ENCODE data around the gene SLC25A25. TPM values are rescaled to one million over a fixed set of nuclear protein-coding genes. Genes with fewer than 3 reads are reported as not detected.

Gene SLC25A25
- total RNA-seq, 1 experiment from 2014 or later, result 10.7 TPM

DNA sequence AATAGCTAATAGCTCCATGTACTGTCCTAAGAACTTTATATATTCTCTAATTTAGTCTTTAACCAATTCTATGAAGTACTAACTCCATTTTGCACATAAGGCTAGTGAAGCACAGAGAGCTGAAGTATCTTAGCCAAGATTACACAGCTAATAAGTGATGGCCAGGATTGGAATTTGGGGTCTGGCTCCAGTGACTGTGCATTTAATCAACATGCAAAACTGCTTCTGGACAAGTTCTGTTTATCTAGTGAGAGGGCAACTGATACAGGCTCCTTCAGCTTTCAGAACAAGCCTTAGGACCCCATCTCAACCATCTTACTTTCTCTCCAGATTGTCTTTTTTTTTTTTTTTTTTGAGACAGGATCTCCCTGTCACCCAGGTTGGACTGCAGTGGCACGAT, 21.3 kb downstream of the SLC25A25 start:
- no peak overlapping the region for H3K4me3 ChIP-seq (ENCODE audit: low read depth in 2 of 2, low read length in 2 of 2)
- no TSS peak for BruUV-seq (replicated peaks)
- ChIA-PET CTCF (no interaction called here), POLR2A (no interaction called here)
- no peaks in the 10 kb centered on the region for H3K27me3 ChIP-seq (ENCODE audit: control insufficient read depth, insufficient read depth, low read length)
- H3K9me3 ChIP-seq (ENCODE audit: control insufficient read depth, insufficient read depth, low read depth, low read length), result no peaks in the 10 kb centered on the region
- ATAC-seq, result no peak
- intact Hi-C loops (cut with micrococcal nuclease; ENCODE audit: unreplicated experiment) (no loop called here), in situ Hi-C loops (cut with HindIII; ENCODE audit: low pct_unique_long_range_greater_than_20kb, low sequenced_read_pairs) (loop anchor here (25.0 kb wide), 1 partner anchor 152 kb away; the partner anchor contains the start of genes DPM2 and PIP5KL1)
- TF ChIP-seq POLR2AphosphoS5 (IDR thresholded peaks at IDR 0.05; ENCODE audit: low read depth, low read length) (no peak), SIN3A (IDR thresholded peaks at IDR 0.05; ENCODE audit: borderline replicate concordance, insufficient read depth, low read depth, low read length) (no peak), TCF7L2 (IDR thresholded peaks at IDR 0.05; ENCODE audit: low read depth, low read length) (no peak)
- TF ChIP-seq, protein P1, sequence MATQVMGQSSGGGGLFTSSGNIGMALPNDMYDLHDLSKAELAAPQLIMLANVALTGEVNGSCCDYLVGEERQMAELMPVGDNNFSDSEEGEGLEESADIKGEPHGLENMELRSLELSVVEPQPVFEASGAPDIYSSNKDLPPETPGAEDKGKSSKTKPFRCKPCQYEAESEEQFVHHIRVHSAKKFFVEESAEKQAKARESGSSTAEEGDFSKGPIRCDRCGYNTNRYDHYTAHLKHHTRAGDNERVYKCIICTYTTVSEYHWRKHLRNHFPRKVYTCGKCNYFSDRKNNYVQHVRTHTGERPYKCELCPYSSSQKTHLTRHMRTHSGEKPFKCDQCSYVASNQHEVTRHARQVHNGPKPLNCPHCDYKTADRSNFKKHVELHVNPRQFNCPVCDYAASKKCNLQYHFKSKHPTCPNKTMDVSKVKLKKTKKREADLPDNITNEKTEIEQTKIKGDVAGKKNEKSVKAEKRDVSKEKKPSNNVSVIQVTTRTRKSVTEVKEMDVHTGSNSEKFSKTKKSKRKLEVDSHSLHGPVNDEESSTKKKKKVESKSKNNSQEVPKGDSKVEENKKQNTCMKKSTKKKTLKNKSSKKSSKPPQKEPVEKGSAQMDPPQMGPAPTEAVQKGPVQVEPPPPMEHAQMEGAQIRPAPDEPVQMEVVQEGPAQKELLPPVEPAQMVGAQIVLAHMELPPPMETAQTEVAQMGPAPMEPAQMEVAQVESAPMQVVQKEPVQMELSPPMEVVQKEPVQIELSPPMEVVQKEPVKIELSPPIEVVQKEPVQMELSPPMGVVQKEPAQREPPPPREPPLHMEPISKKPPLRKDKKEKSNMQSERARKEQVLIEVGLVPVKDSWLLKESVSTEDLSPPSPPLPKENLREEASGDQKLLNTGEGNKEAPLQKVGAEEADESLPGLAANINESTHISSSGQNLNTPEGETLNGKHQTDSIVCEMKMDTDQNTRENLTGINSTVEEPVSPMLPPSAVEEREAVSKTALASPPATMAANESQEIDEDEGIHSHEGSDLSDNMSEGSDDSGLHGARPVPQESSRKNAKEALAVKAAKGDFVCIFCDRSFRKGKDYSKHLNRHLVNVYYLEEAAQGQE (IDR thresholded peaks at IDR 0.05; ENCODE audit: insufficient read depth in 1 of 2, low read depth in 2 of 2, low read length in 1 of 2), result no peak
- TF ChIP-seq, protein P2, sequence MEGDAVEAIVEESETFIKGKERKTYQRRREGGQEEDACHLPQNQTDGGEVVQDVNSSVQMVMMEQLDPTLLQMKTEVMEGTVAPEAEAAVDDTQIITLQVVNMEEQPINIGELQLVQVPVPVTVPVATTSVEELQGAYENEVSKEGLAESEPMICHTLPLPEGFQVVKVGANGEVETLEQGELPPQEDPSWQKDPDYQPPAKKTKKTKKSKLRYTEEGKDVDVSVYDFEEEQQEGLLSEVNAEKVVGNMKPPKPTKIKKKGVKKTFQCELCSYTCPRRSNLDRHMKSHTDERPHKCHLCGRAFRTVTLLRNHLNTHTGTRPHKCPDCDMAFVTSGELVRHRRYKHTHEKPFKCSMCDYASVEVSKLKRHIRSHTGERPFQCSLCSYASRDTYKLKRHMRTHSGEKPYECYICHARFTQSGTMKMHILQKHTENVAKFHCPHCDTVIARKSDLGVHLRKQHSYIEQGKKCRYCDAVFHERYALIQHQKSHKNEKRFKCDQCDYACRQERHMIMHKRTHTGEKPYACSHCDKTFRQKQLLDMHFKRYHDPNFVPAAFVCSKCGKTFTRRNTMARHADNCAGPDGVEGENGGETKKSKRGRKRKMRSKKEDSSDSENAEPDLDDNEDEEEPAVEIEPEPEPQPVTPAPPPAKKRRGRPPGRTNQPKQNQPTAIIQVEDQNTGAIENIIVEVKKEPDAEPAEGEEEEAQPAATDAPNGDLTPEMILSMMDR (IDR thresholded peaks at IDR 0.05), result no peak
- no peaks in the 10 kb centered on the region for H3K36me3 ChIP-seq (ENCODE audit: control insufficient read depth, insufficient read depth, low read length)
- no peak overlapping the region for H3K27ac ChIP-seq (ENCODE audit: low read length)
- DNase-seq (ENCODE audit: low read depth, low spot score), result no peak
- H3K4me1 ChIP-seq (ENCODE audit: control insufficient read depth, insufficient read depth, low read length), result peaks cover 7% of the 10 kb centered on the region; the same call in 1 of the 2 replicates

DNA sequence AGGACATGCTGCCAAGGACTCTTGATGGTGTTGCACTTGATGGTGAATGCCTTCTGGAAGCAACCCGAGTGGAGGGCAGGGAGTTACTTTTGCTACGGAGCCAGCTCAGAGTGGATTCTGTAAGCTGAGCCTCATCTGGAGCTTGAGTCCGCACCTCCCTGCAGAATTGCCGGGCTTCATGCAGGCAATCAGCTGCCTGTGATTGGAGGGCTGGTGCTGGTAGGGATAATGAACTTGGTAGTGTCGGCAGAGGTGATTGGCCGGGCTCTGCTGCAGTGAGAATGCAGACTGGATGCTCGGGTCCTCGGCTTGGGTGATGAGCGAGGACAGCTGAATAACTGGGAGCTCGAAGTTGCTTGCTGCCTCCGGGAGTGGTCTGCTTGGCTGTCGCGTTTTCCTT, 23.1 kb downstream of the SLC25A25 start:
- no peak overlapping the region for H3K27ac ChIP-seq (ENCODE audit: low read length)
- no peak for TF ChIP-seq SIN3A (IDR thresholded peaks at IDR 0.05; ENCODE audit: borderline replicate concordance, insufficient read depth, low read depth, low read length)
- no peak for TF ChIP-seq TCF7L2 (IDR thresholded peaks at IDR 0.05; ENCODE audit: low read depth, low read length)
- no peak for TF ChIP-seq POLR2AphosphoS5 (IDR thresholded peaks at IDR 0.05; ENCODE audit: low read depth, low read length)
- H3K4me1 ChIP-seq (ENCODE audit: control insufficient read depth, insufficient read depth, low read length), result peaks cover 8% of the 10 kb centered on the region; the same call in 1 of the 2 replicates
- intact Hi-C loops (cut with micrococcal nuclease; ENCODE audit: unreplicated experiment), result no loop called here
- peak overlapping the region in 1 of 2 experiments; percentile 13; a peak in 1 of 4 replicates for H3K4me3 ChIP-seq (ENCODE audit: low read depth in 2 of 2, low read length in 2 of 2)
- POLR2A ChIA-PET, result no interaction called here
- DNase-seq (ENCODE audit: low read depth, low spot score) (no peak), ATAC-seq (no peak)
- H3K27me3 ChIP-seq (ENCODE audit: control insufficient read depth, insufficient read depth, low read length), result no peaks in the 10 kb centered on the region
- in situ Hi-C loops (cut with HindIII; ENCODE audit: low pct_unique_long_range_greater_than_20kb, low sequenced_read_pairs), result loop anchor here (25.0 kb wide), 1 partner anchor 154 kb away; the partner anchor contains the start of genes DPM2 and PIP5KL1
- CTCF ChIA-PET, result interaction anchor here (0.6 kb wide), 2 partner anchors 11 to 47 kb away, joined by 5 to 9 read pairs; no protein-coding TSS in a partner anchor
- no peaks in the 10 kb centered on the region for H3K36me3 ChIP-seq (ENCODE audit: control insufficient read depth, insufficient read depth, low read length)
- H3K9me3 ChIP-seq (ENCODE audit: control insufficient read depth, insufficient read depth, low read depth, low read length), result no peaks in the 10 kb centered on the region
- BruUV-seq (replicated peaks), result no TSS peak

DNA sequence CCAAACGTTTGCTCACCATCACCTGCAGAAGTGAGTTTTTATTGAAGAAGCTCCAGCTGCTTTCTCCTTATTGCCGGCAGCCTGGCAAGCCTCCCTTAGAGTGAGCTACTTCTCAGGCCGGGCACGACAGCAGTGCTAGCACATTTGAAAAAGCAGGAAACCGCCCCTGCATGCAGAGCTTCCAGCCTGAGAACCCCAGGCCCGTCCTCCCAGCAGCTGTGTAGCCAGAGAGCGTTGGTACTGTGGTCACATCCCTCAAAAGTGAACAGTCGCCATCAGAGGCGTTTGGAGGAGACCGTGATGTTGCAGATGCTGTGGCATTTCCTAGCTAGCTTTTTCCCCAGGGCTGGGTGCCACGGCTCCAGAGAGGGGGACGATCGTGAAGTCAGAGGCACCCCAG, 23.5 kb downstream of the SLC25A25 start:
- H3K4me1 ChIP-seq (ENCODE audit: control insufficient read depth, insufficient read depth, low read length), result peaks cover 8% of the 10 kb centered on the region; the same call in 1 of the 2 replicates
- no peaks in the 10 kb centered on the region for H3K27me3 ChIP-seq (ENCODE audit: control insufficient read depth, insufficient read depth, low read length)
- no peaks in the 10 kb centered on the region for H3K36me3 ChIP-seq (ENCODE audit: control insufficient read depth, insufficient read depth, low read length)
- intact Hi-C loops (cut with micrococcal nuclease; ENCODE audit: unreplicated experiment) (no loop called here), in situ Hi-C loops (cut with HindIII; ENCODE audit: low pct_unique_long_range_greater_than_20kb, low sequenced_read_pairs) (loop anchor here (25.0 kb wide), 1 partner anchor 154 kb away; the partner anchor contains the start of genes DPM2 and PIP5KL1)
- ATAC-seq, result no peak
- no peak for DNase-seq (ENCODE audit: low read depth, low spot score)
- ChIA-PET POLR2A (no interaction called here), CTCF (interaction anchor here (0.6 kb wide), 2 partner anchors 11 to 47 kb away, joined by 5 to 9 read pairs; no protein-coding TSS in a partner anchor)
- no peak for TF ChIP-seq SIN3A (IDR thresholded peaks at IDR 0.05; ENCODE audit: borderline replicate concordance, insufficient read depth, low read depth, low read length)
- no peaks in the 10 kb centered on the region for H3K9me3 ChIP-seq (ENCODE audit: control insufficient read depth, insufficient read depth, low read depth, low read length)
- H3K27ac ChIP-seq (ENCODE audit: low read length), result no peak overlapping the region
- no TSS peak for BruUV-seq (replicated peaks)
- peak overlapping the region in 1 of 2 experiments; percentile 13; a peak in 1 of 4 replicates for H3K4me3 ChIP-seq (ENCODE audit: low read depth in 2 of 2, low read length in 2 of 2)
